GM23338 (cell line): ENCODE measurements around the gene PLA2G2A.

Experiments used
- CTCF ChIP-seq, 2 experiments: fragments of 200-600 bp in 1 of 2; sonication (generic) in 1 of 2; conservative IDR thresholded peaks; 2 replicates each; pipeline versions ENCODE4 v1.5.1 to v1.6.1; 2016 to 2017; ENCODE audit warnings: antibody characterized with exemption in 2 of 2, low read depth in 2 of 2, mild to moderate bottlenecking in 2 of 2, moderate library complexity in 1 of 2
- EZH2 ChIP-seq: fragments of 200-600 bp; sonication (generic); IDR thresholded peaks from one replicate; pipeline ENCODE4 v1.8.0; 2017; ENCODE audit warnings: antibody characterized with exemption, mild to moderate bottlenecking, low read depth; ENCODE audit not compliant: unreplicated experiment
- EZH2phosphoT487 ChIP-seq: fragments of 200-600 bp; sonication (generic); IDR thresholded peaks from one replicate; pipeline ENCODE4 v1.8.1; 2018; ENCODE audit warnings: antibody characterized with exemption; ENCODE audit not compliant: unreplicated experiment
- POLR2AphosphoS5 ChIP-seq: IDR thresholded peaks from 2 replicates; pipeline ENCODE4 v1.6.1; 2016; ENCODE audit warnings: antibody characterized with exemption, low read depth
- REST ChIP-seq: IDR thresholded peaks from one replicate; pipeline ENCODE4 v1.6.1; 2018; ENCODE audit warnings: antibody characterized with exemption; ENCODE audit not compliant: unreplicated experiment

- TF ChIP-seq CTCF (conservative IDR thresholded peaks at IDR 0.05; ENCODE audit: low read depth in 2 of 2) (no peak), POLR2AphosphoS5 (no peak), EZH2phosphoT487 (no peak), REST (no peak), EZH2 (no peak)
These were observed 29.0 kb upstream of the PLA2G2A start for GRCh38 chr1:20008391-20008841.
